OCI-LY3 (cell line): ENCODE data around the gene B4GALT7.

Source experiments
- EZH2phosphoT487 ChIP-seq: fragments of 200-600 bp; shearing (Covaris generic); IDR thresholded peaks from 2 replicates; pipeline ENCODE4 v1.6.1; 2018; ENCODE audit warnings: antibody characterized with exemption, mixed run types, low read depth
- TF ChIP-seq, protein P1 (sequence below): fragments of 200-600, 300-600 bp; sonication (generic); IDR thresholded peaks from 2 replicates; pipeline ENCODE4 v1.5.1; 2014; ENCODE audit warnings: antibody characterized with exemption, low read length, low read depth

DNA sequence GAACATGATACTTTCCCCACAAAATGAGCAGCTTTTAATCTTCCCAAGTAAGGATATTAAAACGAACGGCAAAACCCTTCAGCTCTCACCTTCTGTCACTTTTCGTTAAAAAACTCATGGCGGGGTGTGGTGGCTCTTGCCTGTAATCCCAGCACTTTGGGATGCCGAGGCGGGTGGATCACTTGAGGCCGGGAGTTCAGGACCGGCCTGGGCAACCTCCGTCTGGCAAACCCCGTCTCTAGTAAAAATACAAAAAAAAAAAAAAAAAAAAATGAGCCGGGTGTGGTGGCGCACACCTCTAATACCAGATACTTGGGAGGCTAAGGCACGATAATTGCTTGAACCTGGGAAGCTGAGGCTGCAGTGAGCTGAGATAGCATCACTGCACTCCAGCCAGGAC lies 7.0 kb upstream of the B4GALT7 start:
- TF ChIP-seq, protein P1, sequence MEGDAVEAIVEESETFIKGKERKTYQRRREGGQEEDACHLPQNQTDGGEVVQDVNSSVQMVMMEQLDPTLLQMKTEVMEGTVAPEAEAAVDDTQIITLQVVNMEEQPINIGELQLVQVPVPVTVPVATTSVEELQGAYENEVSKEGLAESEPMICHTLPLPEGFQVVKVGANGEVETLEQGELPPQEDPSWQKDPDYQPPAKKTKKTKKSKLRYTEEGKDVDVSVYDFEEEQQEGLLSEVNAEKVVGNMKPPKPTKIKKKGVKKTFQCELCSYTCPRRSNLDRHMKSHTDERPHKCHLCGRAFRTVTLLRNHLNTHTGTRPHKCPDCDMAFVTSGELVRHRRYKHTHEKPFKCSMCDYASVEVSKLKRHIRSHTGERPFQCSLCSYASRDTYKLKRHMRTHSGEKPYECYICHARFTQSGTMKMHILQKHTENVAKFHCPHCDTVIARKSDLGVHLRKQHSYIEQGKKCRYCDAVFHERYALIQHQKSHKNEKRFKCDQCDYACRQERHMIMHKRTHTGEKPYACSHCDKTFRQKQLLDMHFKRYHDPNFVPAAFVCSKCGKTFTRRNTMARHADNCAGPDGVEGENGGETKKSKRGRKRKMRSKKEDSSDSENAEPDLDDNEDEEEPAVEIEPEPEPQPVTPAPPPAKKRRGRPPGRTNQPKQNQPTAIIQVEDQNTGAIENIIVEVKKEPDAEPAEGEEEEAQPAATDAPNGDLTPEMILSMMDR = no peak
- no peak for TF ChIP-seq EZH2phosphoT487
